ENCODE measurements around the gene CDH15.
"Not testable (repeated sequence)": the region's sequence is repeated elsewhere in the genome, so short reads cannot be mapped to it uniquely, and the experiment has no call there.

CDH15 gene

DNA sequence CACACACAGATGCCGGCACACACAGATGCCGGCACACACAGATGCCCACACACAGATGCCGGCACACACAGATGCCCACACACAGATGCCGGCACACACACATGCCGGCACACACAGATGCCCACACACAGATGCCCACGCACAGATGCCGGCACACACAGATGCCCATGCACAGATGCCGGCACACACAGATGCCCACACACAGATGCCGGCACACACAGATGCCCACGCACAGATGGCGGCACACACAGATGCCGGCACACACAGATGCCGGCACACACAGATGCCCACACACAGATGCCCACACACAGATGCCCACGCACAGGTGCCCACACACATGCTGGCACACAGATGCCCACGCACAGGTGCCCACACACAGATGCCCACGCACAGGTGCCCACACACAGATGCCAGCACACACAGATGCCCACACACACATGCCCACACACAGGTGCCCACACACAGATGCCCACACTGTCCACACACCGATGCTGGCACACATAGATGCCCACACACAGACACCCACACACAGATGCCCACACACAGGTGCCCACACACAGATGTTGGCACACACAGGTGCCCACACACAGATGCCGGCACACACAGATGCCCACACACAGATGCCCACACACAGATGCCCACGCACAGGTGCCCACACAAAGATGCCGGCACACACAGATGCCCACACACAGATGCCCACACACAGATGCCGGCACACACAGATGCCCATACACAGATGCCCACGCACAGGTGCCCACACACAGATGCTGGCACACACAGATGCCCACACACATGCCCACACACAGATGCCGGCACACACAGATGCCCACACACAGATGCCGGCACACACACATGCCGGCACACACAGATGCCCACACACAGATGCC, 17.2 kb downstream of the CDH15 start:
- not testable (repeated sequence) for DNase-seq

GRCh38 chr16:89189358-89190025, 17.9 kb downstream of the CDH15 start:
- DNase-seq, result peak; percentile 6

GRCh38 chr16:89190150-89190958, 18.8 kb downstream of the CDH15 start:
- peak; percentile 19 for DNase-seq

DNA sequence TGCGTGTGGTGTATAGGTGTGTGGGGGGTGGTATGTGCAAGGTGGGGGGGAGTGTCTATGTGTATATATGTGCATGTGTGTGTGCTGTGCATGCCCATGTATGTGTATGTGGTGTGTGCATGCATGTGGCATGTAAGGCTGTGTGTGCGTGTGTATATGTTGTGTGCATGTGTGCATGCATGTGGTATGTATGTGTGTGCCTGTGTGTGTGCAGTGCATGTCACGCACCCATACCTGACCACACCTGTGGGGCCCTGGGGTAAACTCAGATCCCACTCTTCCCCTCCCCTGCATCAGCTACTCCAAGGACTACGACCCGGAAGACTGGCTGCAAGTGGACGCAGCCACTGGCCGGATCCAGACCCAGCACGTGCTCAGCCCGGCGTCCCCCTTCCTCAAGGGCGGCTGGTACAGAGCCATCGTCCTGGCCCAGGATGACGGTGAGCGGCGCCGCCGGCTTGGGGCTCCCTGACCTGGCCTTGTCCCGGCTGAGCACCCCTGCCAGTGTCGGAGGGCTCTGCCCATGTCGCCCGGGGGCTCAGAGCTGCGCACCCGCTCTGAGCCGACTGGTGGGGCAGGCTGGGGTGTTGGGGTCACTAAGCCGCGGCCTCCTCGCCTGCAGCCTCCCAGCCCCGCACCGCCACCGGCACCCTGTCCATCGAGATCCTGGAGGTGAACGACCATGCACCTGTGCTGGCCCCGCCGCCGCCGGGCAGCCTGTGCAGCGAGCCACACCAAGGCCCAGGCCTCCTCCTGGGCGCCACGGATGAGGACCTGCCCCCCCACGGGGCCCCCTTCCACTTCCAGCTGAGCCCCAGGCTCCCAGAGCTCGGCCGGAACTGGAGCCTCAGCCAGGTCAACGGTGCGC, 19.7 kb downstream of the CDH15 start:
- DNase-seq, result peak; percentile 3

DNA sequence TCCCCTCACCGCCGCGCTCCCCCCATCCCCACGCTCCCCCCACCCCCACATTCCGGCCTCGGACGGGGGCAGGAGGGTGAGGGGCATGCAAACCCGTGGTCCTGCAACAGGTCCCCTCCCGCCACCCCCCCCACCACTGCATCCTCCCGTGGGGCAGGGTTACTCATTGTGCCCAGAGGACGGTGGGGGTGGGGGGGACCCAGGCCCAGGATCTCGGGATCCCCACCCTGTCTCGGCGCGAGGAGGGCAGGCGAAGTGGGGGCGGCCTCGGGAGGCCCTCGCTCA, 20.3 kb downstream of the CDH15 start:
- no peak for DNase-seq

DNA sequence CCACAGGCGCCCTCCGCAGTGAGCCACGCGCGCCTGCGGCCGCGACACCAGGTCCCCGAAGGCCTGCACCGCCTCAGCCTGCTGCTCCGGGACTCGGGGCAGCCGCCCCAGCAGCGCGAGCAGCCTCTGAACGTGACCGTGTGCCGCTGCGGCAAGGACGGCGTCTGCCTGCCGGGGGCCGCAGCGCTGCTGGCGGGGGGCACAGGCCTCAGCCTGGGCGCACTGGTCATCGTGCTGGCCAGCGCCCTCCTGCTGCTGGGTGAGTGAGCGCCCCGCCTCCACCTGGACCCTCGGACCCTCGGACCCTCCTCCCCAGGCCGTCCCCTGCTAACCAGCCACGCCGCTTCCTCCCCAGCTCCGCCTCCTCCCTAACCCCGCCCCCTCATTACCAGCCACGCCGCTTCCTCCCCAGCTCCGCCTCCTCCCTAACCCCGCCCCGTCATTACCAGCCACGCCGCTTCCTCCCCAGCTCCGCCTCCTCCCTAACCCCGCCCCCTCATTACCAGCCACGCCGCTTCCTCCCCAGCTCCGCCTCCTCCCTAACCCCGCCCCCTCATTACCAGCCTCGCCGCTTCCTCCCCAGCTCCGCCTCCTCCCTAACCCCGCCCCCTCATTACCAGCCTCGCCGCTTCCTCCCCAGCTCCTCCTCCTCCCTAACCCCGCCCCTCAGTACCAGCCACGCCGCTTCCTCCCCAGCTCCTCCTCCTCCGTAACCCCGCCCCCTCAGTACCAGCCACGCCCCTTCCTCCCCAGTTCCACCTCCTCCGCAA, 20.8 kb downstream of the CDH15 start:
- DNase-seq, result peak; percentile 70

DNA sequence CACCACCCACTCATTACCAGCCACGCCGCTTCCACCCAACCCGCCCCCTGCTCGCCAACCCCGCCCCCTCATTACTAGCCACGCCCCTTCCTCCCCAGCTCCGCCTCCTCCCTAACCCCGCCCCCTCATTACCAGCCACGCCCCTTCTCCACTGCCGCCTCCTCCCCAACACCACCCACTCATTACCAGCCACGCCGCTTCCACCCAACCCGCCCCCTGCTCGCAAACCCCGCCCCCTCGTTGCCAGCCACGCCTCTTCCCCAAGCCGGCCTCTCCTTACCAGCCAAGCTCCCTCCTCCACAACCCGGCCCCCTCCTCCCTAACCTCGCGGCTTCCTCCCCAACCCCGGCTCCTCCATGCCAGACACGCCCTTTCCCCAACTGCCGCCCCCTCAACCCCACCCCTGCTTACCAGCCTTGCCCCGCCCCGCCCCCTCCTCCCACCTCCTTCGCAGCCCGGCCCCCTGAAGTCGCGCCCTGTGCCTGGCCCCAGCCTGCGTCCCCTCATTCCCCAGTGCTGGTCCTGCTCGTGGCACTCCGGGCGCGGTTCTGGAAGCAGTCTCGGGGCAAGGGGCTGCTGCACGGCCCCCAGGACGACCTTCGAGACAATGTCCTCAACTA, 21.5 kb downstream of the CDH15 start:
- DNase-seq, result no peak

- DNase-seq, result peak; percentile 10
Measured at GRCh38 chr16:89193576-89194293, 22.2 kb downstream of the CDH15 start.

DNA sequence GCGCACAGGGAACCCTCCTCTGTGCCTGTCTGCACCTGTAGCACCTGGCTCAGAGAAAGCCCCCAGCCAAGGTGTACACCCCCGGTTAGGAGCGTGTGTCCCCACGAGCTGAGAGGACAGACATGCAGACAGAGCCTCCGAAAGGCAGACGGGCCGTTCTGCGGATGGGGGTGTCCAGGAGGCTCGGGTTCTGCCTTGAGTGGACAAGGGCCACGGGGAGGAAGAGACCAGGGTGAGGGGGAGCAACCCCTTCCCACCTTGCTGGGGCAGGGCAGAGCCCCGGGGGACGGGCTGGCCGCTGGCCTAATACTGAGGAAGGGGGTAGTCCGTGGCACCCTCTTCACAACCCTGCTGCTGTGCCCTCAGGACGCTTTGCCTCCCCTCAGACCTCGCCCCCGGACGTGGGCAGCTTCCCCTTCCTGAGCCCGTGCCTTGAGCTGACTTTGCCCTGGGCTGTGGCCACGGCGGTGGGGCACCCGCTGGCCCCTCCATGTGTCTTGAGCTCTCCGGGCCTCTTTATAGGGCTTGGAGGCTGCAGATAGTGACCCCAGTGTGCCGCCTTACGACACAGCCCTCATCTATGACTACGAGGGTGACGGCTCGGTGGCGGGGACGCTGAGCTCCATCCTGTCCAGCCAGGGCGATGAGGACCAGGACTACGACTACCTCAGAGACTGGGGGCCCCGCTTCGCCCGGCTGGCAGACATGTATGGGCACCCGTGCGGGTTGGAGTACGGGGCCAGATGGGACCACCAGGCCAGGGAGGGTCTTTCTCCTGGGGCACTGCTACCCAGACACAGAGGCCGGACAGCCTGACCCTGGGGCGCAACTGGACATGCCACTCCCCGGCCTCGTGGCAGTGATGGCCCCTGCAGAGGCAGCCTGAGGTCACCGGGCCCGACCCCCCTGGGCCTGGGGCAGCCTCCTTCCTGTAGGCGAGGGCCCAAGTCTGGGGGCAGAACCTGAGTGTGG, 23.1 kb downstream of the CDH15 start:
- DNase-seq, result peak; percentile 11

- DNase-seq, result peak; percentile 4
Measured at GRCh38 chr16:89195521-89196171, 24.1 kb downstream of the CDH15 start.

DNA sequence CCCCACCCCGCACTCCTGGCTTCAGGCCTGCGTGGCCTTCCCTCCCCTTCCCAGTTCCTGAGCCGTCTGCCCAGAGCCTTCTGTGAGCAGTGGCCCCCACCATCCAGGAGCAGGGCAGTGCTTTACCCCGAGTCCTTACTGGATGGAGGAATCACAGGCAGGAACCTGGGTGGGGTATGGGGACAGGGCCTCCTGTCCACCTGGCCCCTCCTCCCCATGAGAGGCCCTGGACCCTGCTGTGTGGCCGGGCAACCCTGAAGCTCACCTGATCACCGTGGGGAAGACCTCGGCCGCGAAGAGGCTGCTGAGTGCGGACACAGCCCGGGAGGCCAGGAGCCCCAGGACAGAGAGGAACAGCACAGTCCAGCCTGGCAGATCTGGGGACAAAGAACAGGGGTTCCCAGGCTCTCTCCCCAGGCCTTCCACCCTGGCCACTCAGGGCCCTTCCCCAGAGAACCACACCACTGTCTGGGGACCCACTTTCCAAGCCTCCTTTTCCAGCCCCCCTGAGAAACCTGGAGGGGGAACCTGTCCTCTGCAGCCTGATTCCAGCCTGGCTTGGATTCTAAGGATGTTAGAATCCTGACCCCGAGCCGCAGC, 25.6 kb downstream of the CDH15 start:
- peak; percentile 2 for DNase-seq

GRCh38 chr16:89197633-89198416, 26.3 kb downstream of the CDH15 start:
- no peak for DNase-seq

DNA sequence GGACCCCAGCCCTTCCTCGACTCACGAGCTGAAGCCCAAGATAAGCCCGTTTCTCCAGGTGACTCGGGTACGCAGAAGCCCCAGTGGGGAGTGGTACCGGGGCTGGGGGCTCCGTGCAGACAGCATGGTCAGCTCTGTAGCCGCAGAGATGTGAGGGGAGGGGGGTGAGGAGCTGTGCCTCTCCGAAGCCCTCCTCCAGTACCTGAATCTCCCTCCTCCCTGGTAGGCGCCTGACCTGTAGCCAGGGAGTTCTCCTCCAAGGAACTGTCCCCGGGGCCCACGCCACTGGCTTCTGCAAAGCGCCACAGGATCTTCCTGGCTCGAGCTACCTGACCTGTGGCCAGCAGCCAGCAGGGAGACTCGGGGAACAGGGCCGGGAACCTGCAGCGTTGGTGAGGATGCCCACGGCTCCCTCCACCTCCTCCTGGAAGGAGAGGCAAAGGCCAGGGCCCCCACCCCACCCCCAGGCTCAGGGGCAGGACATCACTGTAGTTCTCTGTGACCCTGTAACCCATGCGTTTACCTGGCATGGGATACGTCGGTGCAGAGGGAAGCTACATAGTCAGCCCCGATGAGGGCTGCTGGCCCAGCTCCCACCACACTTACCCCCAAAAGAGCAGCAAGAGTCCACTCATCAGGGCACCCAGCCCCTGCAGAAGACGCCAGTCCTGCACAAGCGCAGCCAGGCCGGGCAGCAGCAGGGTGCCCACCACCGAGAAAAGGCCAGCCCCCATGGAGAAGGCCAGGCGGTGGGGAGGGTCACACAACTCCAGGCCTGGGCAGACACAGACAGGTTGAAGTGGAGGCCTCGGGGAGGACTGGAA, 27.1 kb downstream of the CDH15 start:
- no peak for DNase-seq

DNA sequence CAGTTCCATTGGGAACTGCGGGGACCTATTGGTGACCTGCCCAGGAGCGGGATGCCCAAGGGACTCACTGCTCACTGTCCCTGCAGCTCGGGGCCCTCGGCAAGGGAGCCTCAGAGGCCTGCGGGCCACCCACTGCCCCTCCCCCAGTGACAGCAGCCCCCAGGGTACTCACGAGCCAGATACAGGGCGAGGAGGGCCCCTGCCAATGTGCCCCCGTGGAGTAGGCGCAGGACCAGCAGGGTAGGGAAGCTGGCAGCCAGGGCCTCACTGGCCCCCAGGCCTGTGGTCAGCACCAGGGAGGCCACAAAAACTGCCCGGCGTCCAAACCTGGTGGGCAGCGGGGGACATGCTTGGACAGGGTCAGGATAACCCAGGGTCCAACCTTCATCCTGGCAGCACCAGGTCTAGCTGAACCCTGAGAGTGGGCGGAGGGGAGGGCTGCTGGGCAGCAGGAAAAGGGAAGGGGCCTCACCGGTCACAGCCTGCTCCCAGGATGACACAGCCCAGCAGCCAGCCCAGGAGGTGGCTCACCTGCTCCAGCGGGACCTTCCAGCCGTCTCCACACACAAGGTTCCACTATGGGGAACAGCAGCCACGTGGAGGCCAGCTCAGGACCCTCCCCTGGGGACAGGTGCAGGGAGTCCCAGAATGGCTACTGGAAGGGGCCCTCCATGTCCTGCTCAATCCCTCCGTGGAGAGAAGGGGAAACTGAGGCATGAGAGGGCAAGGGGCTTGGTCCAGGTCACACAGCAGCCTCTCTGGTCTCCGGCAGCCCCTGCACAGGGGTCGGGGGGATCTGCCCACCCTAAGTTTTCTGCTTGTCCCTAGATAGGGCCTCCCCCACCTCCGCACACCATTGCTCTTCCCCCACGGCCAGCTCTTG, 27.9 kb downstream of the CDH15 start:
- DNase-seq, result no peak

DNA sequence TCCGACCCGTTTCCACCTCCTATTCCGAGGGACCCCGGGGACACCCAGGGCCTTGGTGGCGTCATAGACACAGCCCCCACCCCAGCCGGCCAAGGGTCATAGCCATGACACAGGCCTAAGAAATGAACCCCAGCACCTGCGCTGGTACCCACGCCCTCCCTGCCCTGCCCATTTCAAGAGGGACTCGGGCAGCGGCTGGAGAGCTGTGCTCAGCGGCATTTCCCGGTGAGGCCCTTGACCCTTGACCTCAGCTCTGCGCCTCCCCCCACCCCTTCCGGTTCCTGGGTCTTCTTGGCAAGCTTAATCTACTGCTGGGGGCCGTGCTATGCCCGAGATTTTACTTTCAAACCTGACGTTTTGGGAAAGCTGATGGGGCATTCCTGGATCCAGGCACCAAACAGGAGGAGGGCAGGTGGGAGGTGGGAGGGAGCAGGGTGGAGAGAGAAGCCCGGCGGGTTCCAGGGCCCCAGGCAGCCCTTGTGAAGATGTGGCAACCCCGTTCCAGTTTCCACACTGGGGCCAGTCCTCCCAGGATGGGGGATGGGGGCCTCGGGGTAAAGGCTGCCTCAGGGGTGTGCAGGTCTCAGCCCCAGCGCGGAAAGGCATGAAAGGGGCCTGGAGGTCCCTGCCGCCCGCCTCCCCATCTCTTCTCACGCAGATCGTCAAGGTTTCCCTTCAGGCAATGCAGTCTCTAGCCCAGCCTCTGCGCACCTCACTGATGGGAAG, 28.7 kb downstream of the CDH15 start, which contains the start of gene SLC22A31:
TSS of gene SLC22A31 (minus strand) at position 414 of the 726 bp plus-strand sequence. CDS start at position 378, 36 bp downstream.
- no peak for DNase-seq
